Activated naive CD8-positive, alpha-beta T cell treated with anti-CD3 and anti-CD28 coated beads, Interleukin-2, amount 10 ng/mL, durations not matched to agents 7 days and 5 days (primary cell): ENCODE data around the gene MYB. TPM values are rescaled to one million over a fixed set of nuclear protein-coding genes. Genes with fewer than 3 reads are reported as not detected.

Source experiments
- ATAC-seq: fragments of 150-1000 bp; cut with Tn5 transposase; one replicate; pipeline ENCODE4 v1.10.0; 2021; ENCODE audit warnings: low read depth, moderate library complexity
- POLR2A ChIA-PET: fragments of 350-600 bp; sonication (Branson Sonifier 250); formaldehyde crosslinking; loops from one replicate; lab custom pipeline; 2021; ENCODE audit warnings: antibody characterized with exemption; lab: Charles Lee
- DNase-seq: peaks from one replicate; pipeline ENCODE4 v3.0.0; 2021
- H3K27ac Mint-ChIP-seq: one replicate; pipeline ENCODE4 v1.8.0; 2022; ENCODE audit warnings: mild to moderate bottlenecking, mixed read lengths
- H3K27me3 Mint-ChIP-seq: one replicate; pipeline ENCODE4 v1.8.0; 2022; ENCODE audit warnings: mild to moderate bottlenecking, moderate library complexity, mixed read lengths
- H3K36me3 Mint-ChIP-seq: one replicate; pipeline ENCODE4 v1.8.0; 2021; ENCODE audit warnings: mild to moderate bottlenecking, mixed read lengths
- H3K4me1 Mint-ChIP-seq: one replicate; pipeline ENCODE4 v1.8.0; 2021; ENCODE audit warnings: mixed read lengths
- H3K4me3 Mint-ChIP-seq: one replicate; pipeline ENCODE4 v1.8.0; 2022; ENCODE audit warnings: mild to moderate bottlenecking, moderate library complexity, mixed read lengths
- H3K9me3 Mint-ChIP-seq: one replicate; pipeline ENCODE4 v1.8.0; 2021; ENCODE audit warnings: mixed read lengths
- total RNA-seq, 2 experiments: library from RNA; stranded (reverse); gene quantifications; one replicate each; pipeline ENCODE4 v1.2.3, GENCODE V29; 2021

The MYB gene
- total RNA-seq, 2 experiments from 2014 or later = 8.4 to 8.8 TPM

DNA sequence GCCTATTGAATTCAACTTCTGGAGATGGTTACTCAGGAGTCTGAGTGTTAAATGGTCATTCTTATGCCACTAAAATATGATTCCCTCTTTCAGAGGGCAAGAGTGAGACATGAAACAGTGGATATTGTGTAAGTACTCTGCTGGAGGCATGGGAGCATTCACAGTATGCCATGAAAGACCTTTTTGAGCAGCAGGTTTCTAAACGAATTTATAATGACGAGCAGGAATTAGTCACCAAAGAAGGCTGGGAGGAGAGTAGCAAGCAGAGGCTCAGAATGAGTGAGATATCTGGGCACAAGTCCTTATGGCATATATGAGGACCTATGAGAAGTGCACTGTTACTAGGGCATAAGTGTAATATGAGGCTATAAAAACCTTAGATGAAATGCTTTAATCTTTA lies 10.9 kb upstream of the MYB start:
- no peaks in the 10 kb centered on the region for H3K27me3 Mint-ChIP-seq
- peaks cover 6% of the 10 kb centered on the region for H3K4me1 Mint-ChIP-seq
- no peaks in the 10 kb centered on the region for H3K9me3 Mint-ChIP-seq
- no peak overlapping the region for H3K27ac Mint-ChIP-seq
- DNase-seq (no peak), ATAC-seq (no peak)
- POLR2A ChIA-PET = interaction anchor here (0.6 kb wide), 1 partner anchor 12 kb away, joined by 5 read pairs; no protein-coding TSS in a partner anchor
- H3K36me3 Mint-ChIP-seq = no peaks in the 10 kb centered on the region
- H3K4me3 Mint-ChIP-seq = no peak overlapping the region

DNA sequence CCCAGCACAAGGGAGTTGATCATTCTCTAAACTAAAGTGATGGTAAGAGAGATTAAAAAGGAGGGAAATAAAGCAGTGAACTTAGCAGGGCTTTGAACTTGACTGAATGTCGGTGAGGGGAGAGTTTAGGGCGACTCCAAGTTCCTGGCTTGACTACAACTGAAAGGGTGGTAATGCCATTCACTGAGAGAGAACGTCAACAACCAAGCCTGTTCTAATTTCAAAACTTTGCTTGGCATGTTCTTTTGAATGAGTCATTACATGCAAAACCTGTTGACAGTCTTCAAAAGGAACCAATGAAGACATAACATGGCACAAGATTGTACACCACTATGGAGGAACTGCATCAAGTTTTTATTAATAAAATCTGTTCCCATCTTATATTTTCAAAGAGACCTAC lies 10.3 kb upstream of the MYB start:
- H3K27me3 Mint-ChIP-seq = no peaks in the 10 kb centered on the region
- no peak overlapping the region for H3K4me3 Mint-ChIP-seq
- peaks cover 6% of the 10 kb centered on the region for H3K4me1 Mint-ChIP-seq
- H3K36me3 Mint-ChIP-seq = no peaks in the 10 kb centered on the region
- ATAC-seq (no peak), DNase-seq (no peak)
- no peaks in the 10 kb centered on the region for H3K9me3 Mint-ChIP-seq
- H3K27ac Mint-ChIP-seq = no peak overlapping the region
- POLR2A ChIA-PET = no interaction called here

DNA sequence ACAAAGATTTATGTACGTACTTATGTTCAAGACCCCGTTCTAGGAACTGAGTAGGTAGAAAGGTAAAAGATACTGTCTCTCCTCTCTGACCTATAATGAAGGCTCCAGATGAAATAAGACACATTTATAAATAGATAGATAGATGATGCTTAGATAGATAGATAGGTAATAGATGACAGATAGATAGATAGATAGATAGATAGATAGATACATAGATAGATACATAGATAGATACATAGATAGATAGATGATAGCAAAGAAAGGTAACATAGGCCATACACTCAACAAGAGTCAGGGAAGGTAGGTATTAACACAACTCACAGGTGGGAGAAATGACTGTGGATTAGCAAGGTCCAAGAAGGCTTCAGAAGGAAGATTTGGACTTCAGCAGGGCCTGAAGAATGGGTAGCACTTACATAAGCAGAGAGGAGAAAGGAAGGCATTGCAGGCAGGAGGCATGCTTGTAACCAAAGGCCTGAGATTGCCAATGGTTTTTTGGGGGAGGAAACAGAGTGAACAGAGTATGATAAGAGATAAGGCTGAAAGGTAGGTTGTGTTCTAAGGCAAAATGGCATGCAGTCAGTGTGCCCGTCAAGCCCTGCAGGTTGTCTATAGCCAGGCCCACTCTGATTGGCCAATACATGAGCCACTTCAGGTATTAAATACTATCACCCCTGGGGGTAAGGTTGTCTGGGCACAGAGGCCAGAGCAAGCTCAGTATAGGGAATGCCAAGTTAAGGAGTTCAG lies 7.7 kb upstream of the MYB start:
- Mint-ChIP-seq H3K9me3 (no peaks in the 10 kb centered on the region), H3K36me3 (no peaks in the 10 kb centered on the region), H3K4me1 (peaks cover 14% of the 10 kb centered on the region), H3K27me3 (no peaks in the 10 kb centered on the region), H3K4me3 (no peak overlapping the region), H3K27ac (no peak overlapping the region)
- POLR2A ChIA-PET = no interaction called here
- no peak for DNase-seq
- no peak for ATAC-seq

DNA sequence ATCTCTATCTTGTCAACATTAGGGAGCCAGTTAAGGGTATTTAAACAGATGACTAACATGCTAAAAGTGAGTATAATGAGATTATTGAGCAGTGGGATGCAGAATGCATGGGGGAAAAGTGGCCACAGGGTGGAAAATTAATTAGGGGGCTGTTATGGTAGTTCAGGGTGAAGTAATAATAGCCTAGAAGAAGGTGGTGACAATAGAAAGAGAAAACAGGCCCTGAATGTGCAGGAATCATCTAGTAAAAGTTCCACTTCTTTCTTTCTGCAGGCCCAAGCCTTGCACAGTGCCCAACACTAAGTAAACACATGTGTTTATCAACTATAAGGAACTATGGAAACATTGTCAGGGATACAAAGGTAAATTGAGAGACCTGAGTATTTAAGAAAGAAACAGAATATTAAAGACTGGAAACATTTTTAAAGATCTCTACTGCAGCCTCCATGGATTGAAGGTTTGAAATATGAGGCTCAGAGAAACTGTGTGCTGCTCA lies 7.1 kb upstream of the MYB start:
- Mint-ChIP-seq H3K4me3 (no peak overlapping the region), H3K4me1 (peaks cover 14% of the 10 kb centered on the region), H3K27me3 (no peaks in the 10 kb centered on the region), H3K36me3 (no peaks in the 10 kb centered on the region), H3K27ac (no peak overlapping the region), H3K9me3 (no peaks in the 10 kb centered on the region)
- POLR2A ChIA-PET = no interaction called here
- ATAC-seq = no peak
- DNase-seq = no peak

DNA sequence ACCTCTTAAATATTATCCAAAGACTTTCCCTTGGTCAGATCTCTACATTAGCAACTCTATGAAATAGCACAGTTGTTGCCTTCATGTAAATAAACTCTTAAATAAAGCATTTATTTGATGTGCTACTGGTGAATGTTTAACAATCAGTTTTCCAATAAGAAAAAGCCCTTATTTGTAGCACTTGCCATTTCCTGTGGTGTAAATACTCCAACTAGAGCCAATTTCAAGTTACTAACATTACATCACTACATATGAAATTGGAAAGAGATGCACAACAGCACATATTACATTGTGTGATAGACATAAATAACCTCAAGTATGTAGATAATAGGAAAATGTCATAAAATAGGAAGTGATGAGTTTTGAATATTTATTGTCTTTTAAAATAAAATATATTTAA lies 5.0 kb upstream of the MYB start:
- POLR2A ChIA-PET = no interaction called here
- no peak overlapping the region for H3K27ac Mint-ChIP-seq
- no peaks in the 10 kb centered on the region for H3K9me3 Mint-ChIP-seq
- no peak for ATAC-seq
- no peaks in the 10 kb centered on the region for H3K36me3 Mint-ChIP-seq
- no peak for DNase-seq
- no peak overlapping the region for H3K4me3 Mint-ChIP-seq
- peaks cover 12% of the 10 kb centered on the region for H3K4me1 Mint-ChIP-seq
- no peaks in the 10 kb centered on the region for H3K27me3 Mint-ChIP-seq

DNA sequence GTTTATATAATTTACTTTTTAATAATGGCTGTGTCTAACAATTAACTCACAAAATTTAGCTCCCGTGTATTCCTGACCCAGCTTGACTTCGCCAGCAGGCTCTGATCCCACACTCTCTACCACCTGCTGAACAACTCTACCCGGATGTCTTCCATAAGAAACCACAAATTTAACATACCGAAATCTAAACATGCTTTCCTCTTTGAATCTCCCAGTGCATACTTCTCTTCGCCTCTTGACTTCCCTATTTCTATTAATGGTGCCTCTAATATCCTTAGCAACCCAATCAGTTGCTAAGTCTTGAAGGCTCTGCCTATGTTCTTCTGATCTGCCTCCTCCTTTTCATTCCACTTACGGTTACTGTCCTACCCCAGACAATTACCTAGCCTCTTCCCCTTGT lies 4.6 kb upstream of the MYB start:
- Mint-ChIP-seq H3K4me1 (peaks cover 12% of the 10 kb centered on the region), H3K9me3 (no peaks in the 10 kb centered on the region), H3K4me3 (no peak overlapping the region), H3K27ac (no peak overlapping the region), H3K27me3 (no peaks in the 10 kb centered on the region), H3K36me3 (no peaks in the 10 kb centered on the region)
- ATAC-seq (no peak), DNase-seq (no peak)
- POLR2A ChIA-PET = no interaction called here

DNA sequence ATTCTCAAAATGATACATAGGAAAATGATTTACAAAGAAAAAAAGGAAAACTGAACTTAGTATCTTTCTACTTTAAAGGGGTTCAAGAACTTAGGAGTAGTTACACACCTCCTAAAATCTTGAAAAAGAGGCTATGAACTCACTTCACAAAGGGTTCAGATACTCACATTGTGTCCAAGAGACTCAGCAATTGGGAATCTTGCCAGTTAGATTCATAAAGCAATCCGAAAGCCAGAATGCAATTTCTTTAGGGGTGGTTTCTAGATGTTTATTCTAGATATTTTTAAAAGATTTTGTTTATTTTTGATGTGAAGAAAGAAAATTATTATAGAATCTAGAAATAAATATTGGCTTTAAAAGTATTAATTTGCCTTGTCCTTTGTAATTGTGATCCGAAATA lies 1.7 kb upstream of the MYB start:
- Mint-ChIP-seq H3K4me3 (no peak overlapping the region), H3K36me3 (no peaks in the 10 kb centered on the region), H3K27ac (no peak overlapping the region), H3K9me3 (no peaks in the 10 kb centered on the region), H3K4me1 (peaks cover 18% of the 10 kb centered on the region), H3K27me3 (no peaks in the 10 kb centered on the region)
- DNase-seq = no peak
- POLR2A ChIA-PET = interaction anchor here (1.4 to 2.0 kb wide), 2 partner anchors 12 to 124 kb away, joined by 3 to 8 read pairs; partner anchors contain the start of gene HBS1L
- ATAC-seq = no peak

DNA sequence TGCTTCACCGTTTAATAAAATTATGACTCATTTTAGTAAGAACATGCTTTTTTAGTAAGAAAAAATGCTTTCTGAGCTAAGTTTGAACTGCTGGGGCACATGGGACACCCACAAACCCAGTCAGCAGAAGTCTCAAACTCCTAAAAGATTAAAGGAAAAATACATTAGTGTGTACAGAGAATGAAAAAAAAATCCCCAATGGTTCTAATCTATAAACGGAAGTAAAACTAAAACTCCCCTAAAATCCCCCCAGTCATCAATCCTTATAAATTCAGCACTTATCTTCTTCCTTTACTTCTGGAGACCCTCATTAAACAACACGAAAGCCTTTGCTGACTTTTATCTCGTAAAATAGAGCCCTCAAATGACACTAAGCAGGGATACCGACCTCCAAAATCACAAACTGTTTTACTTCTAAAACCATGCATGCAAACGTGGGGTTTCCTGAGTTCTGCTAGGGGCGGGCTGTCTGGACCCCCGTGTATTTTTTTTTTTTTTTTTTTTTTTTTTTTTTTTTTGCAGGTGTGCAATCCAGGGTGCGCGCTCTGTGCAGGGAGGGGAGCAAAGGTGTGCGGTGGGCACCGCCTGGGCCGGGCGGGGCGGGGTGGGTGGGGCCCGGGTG lies 1.1 kb upstream of the MYB start:
- POLR2A ChIA-PET = interaction anchor here (1.0 to 4.7 kb wide), 14 partner anchors 12 to 1110 kb away, joined by 3 to 35 read pairs (median 4); partner anchors contain the start of genes BCLAF1 and HBS1L
- Mint-ChIP-seq H3K27me3 (no peaks in the 10 kb centered on the region), H3K4me3 (peak overlapping the region; percentile 83), H3K4me1 (peaks cover 18% of the 10 kb centered on the region), H3K36me3 (no peaks in the 10 kb centered on the region), H3K27ac (peak overlapping the region; percentile 85), H3K9me3 (no peaks in the 10 kb centered on the region)
- ATAC-seq (no peak), DNase-seq (no peak)

DNA sequence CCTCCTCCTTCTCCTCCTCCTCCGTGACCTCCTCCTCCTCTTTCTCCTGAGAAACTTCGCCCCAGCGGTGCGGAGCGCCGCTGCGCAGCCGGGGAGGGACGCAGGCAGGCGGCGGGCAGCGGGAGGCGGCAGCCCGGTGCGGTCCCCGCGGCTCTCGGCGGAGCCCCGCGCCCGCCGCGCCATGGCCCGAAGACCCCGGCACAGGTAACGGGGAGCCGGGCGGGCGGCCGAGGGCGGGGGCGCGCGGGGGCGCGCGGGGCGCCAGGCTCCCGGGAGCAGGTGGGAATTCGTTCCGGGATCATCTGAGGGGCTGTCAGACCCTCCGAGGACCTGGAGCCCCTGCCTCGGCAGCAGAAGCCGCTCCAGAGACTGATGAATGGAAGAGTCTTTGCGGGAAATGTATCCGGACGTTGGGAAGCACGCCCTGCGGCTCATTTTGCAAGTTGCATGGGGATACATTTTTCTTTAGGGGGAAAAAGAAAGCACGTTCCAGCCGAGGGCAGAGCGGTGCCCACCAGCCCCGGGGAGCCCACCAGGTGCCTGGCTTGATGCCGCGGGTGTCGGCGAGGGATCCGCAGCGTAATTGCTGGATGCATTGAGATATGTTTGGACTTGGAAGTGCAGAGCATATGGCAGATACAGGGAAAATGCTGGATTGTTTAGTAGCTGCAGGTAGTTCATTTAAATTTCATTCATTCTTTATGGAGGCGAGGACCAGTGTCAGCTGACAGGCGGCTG lies 394 bp downstream of the MYB start:
- peak overlapping the region; percentile 86 for H3K27ac Mint-ChIP-seq
- POLR2A ChIA-PET = interaction anchor here (0.6 to 4.7 kb wide), 16 partner anchors 14 to 1108 kb away, joined by 3 to 35 read pairs (median 4); partner anchors contain the start of genes BCLAF1 and HBS1L
- DNase-seq = peak; percentile 56
- H3K4me3 Mint-ChIP-seq = peak overlapping the region; percentile 97
- no peaks in the 10 kb centered on the region for H3K27me3 Mint-ChIP-seq
- no peak for ATAC-seq
- peaks cover 21% of the 10 kb centered on the region for H3K4me1 Mint-ChIP-seq
- no peaks in the 10 kb centered on the region for H3K9me3 Mint-ChIP-seq
- peaks cover 11% of the 10 kb centered on the region for H3K36me3 Mint-ChIP-seq

DNA sequence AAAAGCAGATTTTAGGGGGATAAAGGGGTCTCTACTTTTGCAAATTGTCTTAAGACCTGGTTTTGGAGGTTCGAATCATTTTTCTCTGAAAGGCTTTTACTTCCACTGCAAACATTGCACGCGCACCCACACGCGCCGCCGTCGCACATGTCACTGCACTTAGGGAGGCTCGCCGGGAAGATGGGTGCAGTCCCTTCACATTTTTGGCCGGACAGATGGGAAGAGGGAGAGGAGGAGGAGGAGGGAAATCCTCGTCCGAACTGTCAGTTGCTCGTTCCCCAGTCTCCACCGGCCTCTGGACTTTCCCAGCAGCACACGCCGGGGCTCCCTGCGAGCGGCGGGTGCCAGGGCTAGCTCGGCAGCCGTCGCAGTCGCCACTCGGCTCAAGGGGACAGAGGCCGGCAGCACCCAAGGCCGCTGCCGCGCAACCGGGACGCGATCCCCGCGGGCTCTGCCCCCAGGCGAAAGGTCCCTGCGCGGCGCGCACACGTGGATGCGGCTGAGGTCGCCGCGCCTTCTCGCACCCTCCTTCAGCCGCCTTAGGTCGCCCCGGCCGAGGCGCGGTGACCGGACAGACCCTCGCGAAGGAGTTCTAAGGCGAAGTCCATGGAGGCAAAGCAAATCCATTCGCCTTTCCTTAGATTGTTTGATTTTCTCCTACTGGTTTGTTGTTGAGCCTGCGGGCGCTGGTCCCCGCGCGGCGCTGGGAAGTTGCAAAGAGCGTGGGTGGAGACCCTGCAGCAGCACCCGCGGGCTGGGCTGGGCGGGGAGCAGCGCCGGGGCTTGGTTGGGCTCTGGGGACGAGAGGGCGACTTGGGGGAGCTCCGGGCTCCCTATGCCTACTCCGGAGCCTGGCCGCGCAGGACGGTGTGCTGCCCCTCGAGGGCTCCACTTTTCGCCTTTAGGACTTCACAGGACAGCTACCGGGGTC lies 1.2 kb downstream of the MYB start:
- POLR2A ChIA-PET = interaction anchor here (0.6 to 4.7 kb wide), 9 partner anchors 13 to 127 kb away, joined by 3 to 35 read pairs (median 7); partner anchors contain the start of gene HBS1L
- H3K4me1 Mint-ChIP-seq = peaks cover 18% of the 10 kb centered on the region
- DNase-seq = peak; percentile 65

DNA sequence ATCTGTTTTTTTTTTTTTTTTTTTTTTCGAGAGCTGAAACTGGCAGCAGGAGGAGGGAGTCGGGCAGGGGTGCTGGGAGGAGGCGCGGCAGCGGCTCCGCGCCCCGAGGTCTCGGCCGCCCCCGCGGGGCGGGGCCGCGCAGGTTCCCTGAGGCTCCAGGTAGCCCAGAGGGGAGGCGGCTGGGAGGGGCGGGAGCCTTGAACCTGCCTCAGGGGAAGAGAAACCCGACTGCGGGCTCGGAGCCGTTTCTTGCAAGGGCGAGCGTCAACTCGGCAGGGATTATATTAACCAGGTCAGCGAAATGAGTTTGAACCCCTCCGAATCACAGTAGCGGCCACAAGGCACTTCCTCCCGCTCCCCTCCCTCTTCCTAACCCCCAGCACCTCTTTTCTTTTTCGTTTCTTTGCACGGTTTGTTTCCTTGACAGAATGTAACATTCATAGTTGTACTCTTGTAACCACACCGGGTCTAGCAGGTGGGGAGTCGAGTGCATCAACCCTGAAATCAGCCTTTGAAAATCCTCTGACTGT lies 2.0 kb downstream of the MYB start:
- Mint-ChIP-seq H3K9me3 (no peaks in the 10 kb centered on the region), H3K4me1 (peaks cover 18% of the 10 kb centered on the region), H3K36me3 (peaks cover 11% of the 10 kb centered on the region), H3K4me3 (peak overlapping the region; percentile 97), H3K27ac (peak overlapping the region; percentile 86), H3K27me3 (no peaks in the 10 kb centered on the region)
- peak; percentile 37 for ATAC-seq
- POLR2A ChIA-PET = interaction anchor here (0.7 to 4.7 kb wide), 10 partner anchors 13 to 128 kb away, joined by 3 to 35 read pairs (median 5); partner anchors contain the start of gene HBS1L
- DNase-seq = peak; percentile 76

More for the DNA sequence above, 1.2 kb downstream of the MYB start:
- H3K27me3 Mint-ChIP-seq = no peaks in the 10 kb centered on the region
- H3K27ac Mint-ChIP-seq = peak overlapping the region; percentile 86
- peak overlapping the region; percentile 97 for H3K4me3 Mint-ChIP-seq
- ATAC-seq = peak; percentile 19
- no peaks in the 10 kb centered on the region for H3K9me3 Mint-ChIP-seq
- peaks cover 11% of the 10 kb centered on the region for H3K36me3 Mint-ChIP-seq
